ENCODE results near the gene CBY1.

DNA sequence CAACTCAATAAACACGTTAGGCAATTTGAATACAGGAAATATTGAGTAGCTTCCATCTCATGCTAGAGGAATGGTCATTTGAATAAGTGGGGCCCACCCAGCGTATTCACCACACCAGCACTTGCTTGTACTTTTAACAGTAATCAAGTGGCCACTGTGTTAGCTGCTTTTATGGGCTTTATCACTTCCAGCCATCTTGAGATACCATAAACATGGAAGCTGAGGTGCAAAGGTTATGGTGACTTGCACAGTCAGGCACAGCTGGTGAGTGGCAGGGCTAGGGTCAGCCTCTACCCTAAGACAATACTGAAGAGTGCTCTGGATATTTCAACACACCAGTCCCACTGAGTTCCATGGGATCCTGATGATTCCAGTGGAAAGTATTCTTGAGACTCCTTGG is 37.6 kb downstream of the CBY1 start:
- TF ChIP-seq ARNT (IDR thresholded peaks at IDR 0.05) (no peak), ZNF707 (CRISPR knock-in tag; conservative IDR thresholded peaks at IDR 0.05) (no peak), NFATC3 (IDR thresholded peaks at IDR 0.05) (no peak), ZC3H8 (IDR thresholded peaks at IDR 0.05) (no peak)
- TF ChIP-seq, protein P1, sequence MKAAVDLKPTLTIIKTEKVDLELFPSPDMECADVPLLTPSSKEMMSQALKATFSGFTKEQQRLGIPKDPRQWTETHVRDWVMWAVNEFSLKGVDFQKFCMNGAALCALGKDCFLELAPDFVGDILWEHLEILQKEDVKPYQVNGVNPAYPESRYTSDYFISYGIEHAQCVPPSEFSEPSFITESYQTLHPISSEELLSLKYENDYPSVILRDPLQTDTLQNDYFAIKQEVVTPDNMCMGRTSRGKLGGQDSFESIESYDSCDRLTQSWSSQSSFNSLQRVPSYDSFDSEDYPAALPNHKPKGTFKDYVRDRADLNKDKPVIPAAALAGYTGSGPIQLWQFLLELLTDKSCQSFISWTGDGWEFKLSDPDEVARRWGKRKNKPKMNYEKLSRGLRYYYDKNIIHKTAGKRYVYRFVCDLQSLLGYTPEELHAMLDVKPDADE (conservative IDR thresholded peaks at IDR 0.05; ENCODE audit: control insufficient read depth, low read depth, low read length), result no peak
